ENCODE measurements around the gene FANCM.
A peak's percentile ranks its signal among the peaks of the same experiment; 100 is the strongest.

FANCM gene

GRCh38 chr14:45150386-45150890, 14.7 kb downstream of the FANCM start:
- TF ChIP-seq JUND (IDR thresholded peaks at IDR 0.05; ENCODE audit: low read depth): no peak
- DNase-seq (ENCODE audit: low read depth in 1 of 2, low spot score in 1 of 2): no peak
- in situ Hi-C loops (cut with HindIII; ENCODE audit: low pct_unique_long_range_greater_than_20kb, low sequenced_read_pairs): no loop called here

- no peak for DNase-seq (ENCODE audit: low read depth in 1 of 2, low spot score in 1 of 2)
- TF ChIP-seq JUND (IDR thresholded peaks at IDR 0.05; ENCODE audit: low read depth): no peak
- in situ Hi-C loops (cut with HindIII; ENCODE audit: low pct_unique_long_range_greater_than_20kb, low sequenced_read_pairs): no loop called here
Observed at GRCh38 chr14:45156067-45156466, 20.3 kb downstream of the FANCM start.

- in situ Hi-C loops (cut with HindIII; ENCODE audit: low pct_unique_long_range_greater_than_20kb, low sequenced_read_pairs): no loop called here
- TF ChIP-seq JUND (IDR thresholded peaks at IDR 0.05; ENCODE audit: low read depth): no peak
- no peak for DNase-seq (ENCODE audit: low read depth in 1 of 2, low spot score in 1 of 2)
Observed at GRCh38 chr14:45169906-45170305, 34.2 kb downstream of the FANCM start.

GRCh38 chr14:45177076-45177475, 41.3 kb downstream of the FANCM start:
- in situ Hi-C loops (cut with HindIII; ENCODE audit: low pct_unique_long_range_greater_than_20kb, low sequenced_read_pairs): no loop called here
- DNase-seq (ENCODE audit: low read depth in 1 of 2, low spot score in 1 of 2): no peak
- TF ChIP-seq JUND (IDR thresholded peaks at IDR 0.05; ENCODE audit: low read depth): no peak

GRCh38 chr14:45181329-45181728, 45.6 kb downstream of the FANCM start:
- DNase-seq (ENCODE audit: low read depth in 1 of 2, low spot score in 1 of 2): no peak
- no peak for TF ChIP-seq JUND (IDR thresholded peaks at IDR 0.05; ENCODE audit: low read depth)
- in situ Hi-C loops (cut with HindIII; ENCODE audit: low pct_unique_long_range_greater_than_20kb, low sequenced_read_pairs): no loop called here

DNA sequence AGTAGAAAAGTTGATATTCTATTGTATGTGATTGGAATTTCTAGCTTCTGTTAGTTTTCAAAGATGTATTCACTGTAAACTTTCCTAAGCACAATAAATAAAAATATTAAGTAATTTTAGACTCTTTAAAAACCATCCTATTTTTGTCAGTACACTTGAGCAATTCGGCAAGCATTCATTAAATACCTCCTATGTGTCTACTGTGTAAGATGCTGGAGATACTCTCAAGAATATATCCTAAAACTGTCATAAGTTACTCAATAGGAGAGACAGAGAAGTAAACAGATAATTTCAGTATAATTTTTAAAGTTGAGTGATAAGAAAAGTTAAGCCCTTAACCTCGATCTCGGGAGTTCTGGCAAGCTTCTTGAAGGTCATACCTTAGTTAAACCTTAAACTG, 46.1 kb downstream of the FANCM start:
- in situ Hi-C loops (cut with HindIII; ENCODE audit: low pct_unique_long_range_greater_than_20kb, low sequenced_read_pairs): no loop called here
- DNase-seq (ENCODE audit: low read depth in 1 of 2, low spot score in 1 of 2): no peak

GRCh38 chr14:45185100-45185814, 49.5 kb downstream of the FANCM start:
- DNase-seq (ENCODE audit: low read depth in 1 of 2, low spot score in 1 of 2): no peak
- no peak for TF ChIP-seq JUND (IDR thresholded peaks at IDR 0.05; ENCODE audit: low read depth)
- in situ Hi-C loops (cut with HindIII; ENCODE audit: low pct_unique_long_range_greater_than_20kb, low sequenced_read_pairs): no loop called here

More for the DNA sequence above, 46.1 kb downstream of the FANCM start:
- no peak for TF ChIP-seq JUND (IDR thresholded peaks at IDR 0.05; ENCODE audit: low read depth)

DNA sequence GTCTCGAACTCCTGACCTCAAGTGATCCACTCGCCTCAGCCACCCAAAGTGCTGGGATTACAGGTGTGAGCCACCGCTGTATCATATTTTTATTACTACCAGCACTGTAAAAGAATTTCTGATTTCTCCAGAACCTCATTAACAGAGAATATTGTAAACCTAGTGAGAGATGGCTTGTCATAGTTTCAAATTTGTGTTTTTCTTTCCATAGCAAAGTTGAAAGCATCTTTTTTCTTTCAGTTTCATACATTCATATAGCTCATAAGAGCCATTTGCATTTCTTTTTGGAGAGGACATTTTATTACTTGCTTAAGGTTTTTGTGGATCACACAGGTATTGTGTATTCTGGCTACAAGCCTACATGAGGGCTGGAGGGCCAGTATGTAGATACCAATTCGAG, 59.2 kb downstream of the FANCM start:
- in situ Hi-C loops (cut with HindIII; ENCODE audit: low pct_unique_long_range_greater_than_20kb, low sequenced_read_pairs): no loop called here
- DNase-seq (ENCODE audit: low read depth in 1 of 2, low spot score in 1 of 2): no peak
- TF ChIP-seq JUND (IDR thresholded peaks at IDR 0.05; ENCODE audit: low read depth): no peak

DNA sequence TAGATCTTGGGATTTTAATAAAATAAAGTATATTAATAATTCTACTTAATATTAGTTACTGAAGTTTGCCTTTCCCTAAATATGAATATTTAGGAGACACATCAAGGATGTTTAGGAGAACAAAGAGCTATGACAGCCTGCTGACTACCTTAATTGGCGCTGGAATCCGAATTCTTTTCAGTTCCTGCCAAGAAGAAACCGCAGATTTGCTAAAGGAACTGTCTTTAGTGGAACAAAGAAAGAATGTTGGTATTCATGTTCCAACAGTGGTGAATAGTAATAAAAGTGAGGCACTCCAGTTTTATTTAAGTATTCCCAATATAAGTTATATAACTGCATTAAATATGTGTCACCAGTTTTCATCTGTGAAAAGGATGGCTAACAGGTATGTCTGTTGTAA, 62.8 kb downstream of the FANCM start:
- no peak for DNase-seq (ENCODE audit: low read depth in 1 of 2, low spot score in 1 of 2)
- TF ChIP-seq JUND (IDR thresholded peaks at IDR 0.05; ENCODE audit: low read depth): no peak
- in situ Hi-C loops (cut with HindIII; ENCODE audit: low pct_unique_long_range_greater_than_20kb, low sequenced_read_pairs): no loop called here

- TF ChIP-seq JUND (IDR thresholded peaks at IDR 0.05; ENCODE audit: low read depth): no peak
- DNase-seq (ENCODE audit: low read depth in 1 of 2, low spot score in 1 of 2): no peak
- in situ Hi-C loops (cut with HindIII; ENCODE audit: low pct_unique_long_range_greater_than_20kb, low sequenced_read_pairs): no loop called here
Observed at GRCh38 chr14:45199230-45199629, 63.5 kb downstream of the FANCM start.

DNA sequence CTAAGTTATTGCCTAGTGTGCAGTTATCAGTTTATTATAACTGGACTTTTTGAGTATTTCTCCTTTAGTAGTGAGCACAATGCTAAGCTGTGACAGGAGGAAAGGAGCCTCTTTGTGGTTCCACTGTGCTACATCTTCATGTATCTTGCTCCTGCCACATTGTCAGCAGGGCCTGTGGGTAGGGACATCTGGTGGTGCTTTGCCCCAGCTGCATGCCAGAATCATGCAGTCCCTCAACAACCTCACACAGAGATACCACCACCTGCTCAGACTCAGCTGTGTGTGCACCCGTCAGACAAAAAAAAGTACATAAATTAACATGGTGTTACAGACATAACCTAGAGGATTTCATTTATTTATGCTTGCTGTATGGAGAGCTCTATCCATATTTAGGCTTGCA, 66.2 kb downstream of the FANCM start:
- DNase-seq (ENCODE audit: low read depth in 1 of 2, low spot score in 1 of 2): peak in 1 of 2 experiments; percentile 55
- no peak for TF ChIP-seq JUND (IDR thresholded peaks at IDR 0.05; ENCODE audit: low read depth)
- in situ Hi-C loops (cut with HindIII; ENCODE audit: low pct_unique_long_range_greater_than_20kb, low sequenced_read_pairs): no loop called here

DNA sequence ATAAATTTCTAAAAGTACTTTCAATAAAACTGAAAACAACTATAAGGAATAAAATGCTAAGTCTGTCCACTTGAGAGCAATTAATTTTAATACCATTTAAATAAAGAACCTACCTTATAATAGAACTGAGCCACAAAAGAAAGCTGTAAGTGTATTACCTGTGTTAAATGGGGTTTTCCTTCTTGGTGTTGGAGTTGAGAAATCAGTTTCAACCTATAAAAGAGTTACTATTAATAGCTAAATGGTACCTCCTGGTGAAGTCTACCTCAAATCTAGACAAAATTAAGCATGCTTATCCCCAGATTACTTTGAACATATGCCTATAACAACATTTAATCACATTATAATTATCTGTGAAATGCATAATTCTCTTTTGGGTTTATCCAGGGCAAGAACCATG, 68.5 kb downstream of the FANCM start:
- DNase-seq (ENCODE audit: low read depth in 1 of 2, low spot score in 1 of 2): no peak
- no peak for TF ChIP-seq JUND (IDR thresholded peaks at IDR 0.05; ENCODE audit: low read depth)
- in situ Hi-C loops (cut with HindIII; ENCODE audit: low pct_unique_long_range_greater_than_20kb, low sequenced_read_pairs): no loop called here

DNA sequence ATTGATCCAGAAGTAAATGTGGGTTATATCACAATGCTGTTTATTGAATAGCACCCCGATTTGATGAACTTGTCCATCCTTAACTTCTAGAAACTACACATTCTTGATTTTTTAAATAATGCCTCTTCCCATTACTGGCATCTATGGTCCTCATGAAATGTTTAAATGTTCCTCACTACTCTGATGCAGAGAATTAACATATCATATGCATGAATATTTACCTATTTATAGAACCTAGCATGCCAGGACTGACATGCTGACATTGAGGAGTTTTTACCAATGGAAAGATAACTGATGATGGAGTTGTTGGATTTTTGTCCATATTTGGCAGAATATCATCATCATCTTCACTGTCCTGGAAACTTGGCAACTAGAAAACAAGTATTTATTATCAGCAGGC, 74.4 kb downstream of the FANCM start:
- TF ChIP-seq JUND (IDR thresholded peaks at IDR 0.05; ENCODE audit: low read depth): no peak
- in situ Hi-C loops (cut with HindIII; ENCODE audit: low pct_unique_long_range_greater_than_20kb, low sequenced_read_pairs): no loop called here
- DNase-seq (ENCODE audit: low read depth in 1 of 2, low spot score in 1 of 2): no peak

DNA sequence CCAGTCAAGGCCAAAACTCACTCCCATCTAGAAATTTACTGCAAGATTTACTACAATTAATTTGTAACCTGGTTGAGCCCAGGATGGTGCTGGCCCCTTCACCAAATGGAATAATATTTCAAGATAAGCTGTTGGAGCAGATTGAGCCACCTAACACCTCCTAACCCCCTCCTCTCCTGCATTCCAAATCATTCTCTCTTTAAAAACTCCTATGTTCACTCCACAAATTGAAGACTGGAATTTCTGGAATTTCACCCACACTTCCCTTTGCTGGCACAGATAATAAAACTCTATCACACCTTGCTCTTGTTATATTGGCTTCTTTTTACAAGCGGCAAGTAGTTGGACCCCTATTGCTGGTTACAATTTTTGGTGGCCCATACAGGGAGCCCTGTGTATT, 75.6 kb downstream of the FANCM start:
- in situ Hi-C loops (cut with HindIII; ENCODE audit: low pct_unique_long_range_greater_than_20kb, low sequenced_read_pairs): no loop called here
- TF ChIP-seq JUND (IDR thresholded peaks at IDR 0.05; ENCODE audit: low read depth): no peak
- no peak for DNase-seq (ENCODE audit: low read depth in 1 of 2, low spot score in 1 of 2)
